ENCODE data around the gene OR7G3.

OR7G3 gene

DNA sequence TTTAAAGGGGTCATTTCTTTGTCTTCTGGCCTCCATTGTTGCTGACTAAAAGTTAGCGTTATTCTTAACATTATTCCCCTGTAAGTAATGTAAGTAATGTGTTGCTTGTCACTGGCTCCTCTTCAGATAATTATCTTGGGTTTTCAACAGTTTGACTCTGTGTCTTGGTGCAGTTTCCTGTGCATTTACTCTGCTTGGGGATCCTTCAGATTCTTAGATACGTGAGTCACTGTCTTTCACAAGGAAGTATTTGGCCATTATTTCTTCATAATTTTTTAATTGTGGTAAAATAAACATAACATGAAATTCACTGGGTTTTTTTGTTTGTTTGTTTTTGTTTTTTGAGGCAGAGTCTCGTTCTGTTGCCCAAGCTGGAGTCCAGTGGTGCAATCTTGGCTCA lies 38.5 kb upstream of the OR7G3 start:
- Histone ChIP-seq H3K4me1 (ENCODE audit: insufficient read depth, low read length, severe bottlenecking) (no peaks in the 10 kb centered on the region), H3K4me3 (ENCODE audit: low read depth, low read length, poor library complexity, severe bottlenecking) (no peak overlapping the region), H3K27me3 (ENCODE audit: insufficient read depth, low read length) (no peaks in the 10 kb centered on the region), H3F3A (ENCODE audit: insufficient read depth, low read length) (no peaks in the 10 kb centered on the region), H3K36me3 (ENCODE audit: insufficient read depth, low read length) (peaks cover 60% of the 10 kb centered on the region), H3K9ac (ENCODE audit: low read length) (no peak overlapping the region), H2AFZ (ENCODE audit: low read length) (no peak overlapping the region), H3K4me2 (ENCODE audit: low read length) (no peak overlapping the region), H3K9me2 (ENCODE audit: low read depth, low read length) (no peaks in the 10 kb centered on the region), H4K20me1 (ENCODE audit: insufficient read depth, low read length) (no peaks in the 10 kb centered on the region), H3K9me3 (ENCODE audit: low read length) (peaks cover 18% of the 10 kb centered on the region), H3K79me2 (ENCODE audit: insufficient read depth, low read length) (no peaks in the 10 kb centered on the region), H3K27ac (ENCODE audit: low read depth, low read length, poor library complexity, severe bottlenecking) (no peak overlapping the region)
- TF ChIP-seq EZH2 (IDR thresholded peaks at IDR 0.05; ENCODE audit: borderline replicate concordance, low read length) (no peak), CTCF (IDR thresholded peaks at IDR 0.05; ENCODE audit: low read length) (no peak)

DNA sequence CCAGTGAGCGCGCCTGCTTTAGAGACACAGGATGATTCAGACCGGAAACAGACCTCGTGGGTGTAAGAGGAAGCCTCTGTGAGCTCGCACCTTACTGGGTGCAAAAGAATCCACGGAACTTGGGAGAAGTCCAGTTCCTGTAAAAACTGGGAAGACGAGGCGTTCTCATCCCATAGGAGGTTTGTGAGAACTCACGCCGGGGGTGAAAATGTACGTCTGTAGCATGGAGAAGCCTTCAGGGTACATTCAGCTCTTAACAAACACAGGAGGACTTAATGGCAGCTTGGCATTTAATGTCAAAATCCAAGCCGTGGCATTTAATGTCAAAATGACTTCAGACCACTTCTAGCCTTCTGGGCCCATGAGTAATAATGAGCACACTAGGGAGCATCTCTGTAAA lies 34.7 kb upstream of the OR7G3 start:
- no peaks in the 10 kb centered on the region for H3F3A ChIP-seq (ENCODE audit: insufficient read depth, low read length)

DNA sequence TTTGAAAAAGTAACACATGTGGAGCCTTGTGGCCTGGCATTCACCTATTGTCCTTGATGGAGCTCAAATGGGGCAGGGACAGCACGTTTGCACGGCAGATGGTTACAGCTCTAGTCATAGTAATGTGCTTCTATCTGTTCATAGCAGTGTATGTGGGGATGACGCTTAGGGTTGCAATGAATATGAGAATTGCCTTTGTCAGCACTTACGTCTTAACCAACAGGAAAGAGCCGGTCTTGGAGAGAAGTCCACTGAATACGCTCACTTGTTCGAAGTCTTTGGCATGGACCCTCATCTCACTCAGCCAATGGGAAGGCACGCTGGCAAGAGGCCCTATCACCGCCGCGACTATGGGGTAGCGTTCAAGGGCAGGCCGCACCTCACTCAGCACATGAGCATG lies 33.1 kb upstream of the OR7G3 start:
- Histone ChIP-seq H3K36me3 (ENCODE audit: insufficient read depth, low read length) (peaks cover 98% of the 10 kb centered on the region), H3F3A (ENCODE audit: insufficient read depth, low read length) (no peaks in the 10 kb centered on the region), H3K9me2 (ENCODE audit: low read depth, low read length) (no peaks in the 10 kb centered on the region), H3K4me1 (ENCODE audit: insufficient read depth, low read length, severe bottlenecking) (no peaks in the 10 kb centered on the region), H3K79me2 (ENCODE audit: insufficient read depth, low read length) (peaks cover 6% of the 10 kb centered on the region; the same call in 1 of the 2 replicates), H3K9ac (ENCODE audit: low read length) (no peak overlapping the region), H3K27ac (ENCODE audit: low read depth, low read length, poor library complexity, severe bottlenecking) (no peak overlapping the region), H2AFZ (ENCODE audit: low read length) (no peak overlapping the region), H4K20me1 (ENCODE audit: insufficient read depth, low read length) (no peaks in the 10 kb centered on the region), H3K27me3 (ENCODE audit: insufficient read depth, low read length) (no peaks in the 10 kb centered on the region), H3K9me3 (ENCODE audit: low read length) (peaks cover 33% of the 10 kb centered on the region), H3K4me3 (ENCODE audit: low read depth, low read length, poor library complexity, severe bottlenecking) (no peak overlapping the region), H3K4me2 (ENCODE audit: low read length) (no peak overlapping the region)
- TF ChIP-seq EZH2 (IDR thresholded peaks at IDR 0.05; ENCODE audit: borderline replicate concordance, low read length) (no peak), CTCF (IDR thresholded peaks at IDR 0.05; ENCODE audit: low read length) (no peak)

More for the DNA sequence above, 34.7 kb upstream of the OR7G3 start:
- Histone ChIP-seq H3K27ac (ENCODE audit: low read depth, low read length, poor library complexity, severe bottlenecking) (no peak overlapping the region), H3K27me3 (ENCODE audit: insufficient read depth, low read length) (no peaks in the 10 kb centered on the region), H3K4me3 (ENCODE audit: low read depth, low read length, poor library complexity, severe bottlenecking) (no peak overlapping the region), H3K9me3 (ENCODE audit: low read length) (peaks cover 27% of the 10 kb centered on the region), H3K9me2 (ENCODE audit: low read depth, low read length) (no peaks in the 10 kb centered on the region), H3K4me2 (ENCODE audit: low read length) (no peak overlapping the region), H3K79me2 (ENCODE audit: insufficient read depth, low read length) (no peaks in the 10 kb centered on the region), H3K36me3 (ENCODE audit: insufficient read depth, low read length) (peaks cover 90% of the 10 kb centered on the region), H2AFZ (ENCODE audit: low read length) (no peak overlapping the region), H4K20me1 (ENCODE audit: insufficient read depth, low read length) (no peaks in the 10 kb centered on the region), H3K4me1 (ENCODE audit: insufficient read depth, low read length, severe bottlenecking) (no peaks in the 10 kb centered on the region), H3K9ac (ENCODE audit: low read length) (no peak overlapping the region)
- no peak for TF ChIP-seq EZH2 (IDR thresholded peaks at IDR 0.05; ENCODE audit: borderline replicate concordance, low read length)
- no peak for TF ChIP-seq CTCF (IDR thresholded peaks at IDR 0.05; ENCODE audit: low read length)

Measured in OCI-LY1 (cell line).